NCI-H146 treated with DMSO at 0.1 percent for 48 hours (cell line): Measurements from ENCODE around the gene FBN3.
"Not testable (repeated sequence)": the region's sequence is repeated elsewhere in the genome, so short reads cannot be mapped to it uniquely, and the experiment has no call there.

Experiments used
- DNase-seq: peaks from one replicate; lab custom pipeline; 2025; ENCODE audit not compliant: unreplicated experiment; lab: John Stamatoyannopoulos, UW

Gene FBN3

DNA sequence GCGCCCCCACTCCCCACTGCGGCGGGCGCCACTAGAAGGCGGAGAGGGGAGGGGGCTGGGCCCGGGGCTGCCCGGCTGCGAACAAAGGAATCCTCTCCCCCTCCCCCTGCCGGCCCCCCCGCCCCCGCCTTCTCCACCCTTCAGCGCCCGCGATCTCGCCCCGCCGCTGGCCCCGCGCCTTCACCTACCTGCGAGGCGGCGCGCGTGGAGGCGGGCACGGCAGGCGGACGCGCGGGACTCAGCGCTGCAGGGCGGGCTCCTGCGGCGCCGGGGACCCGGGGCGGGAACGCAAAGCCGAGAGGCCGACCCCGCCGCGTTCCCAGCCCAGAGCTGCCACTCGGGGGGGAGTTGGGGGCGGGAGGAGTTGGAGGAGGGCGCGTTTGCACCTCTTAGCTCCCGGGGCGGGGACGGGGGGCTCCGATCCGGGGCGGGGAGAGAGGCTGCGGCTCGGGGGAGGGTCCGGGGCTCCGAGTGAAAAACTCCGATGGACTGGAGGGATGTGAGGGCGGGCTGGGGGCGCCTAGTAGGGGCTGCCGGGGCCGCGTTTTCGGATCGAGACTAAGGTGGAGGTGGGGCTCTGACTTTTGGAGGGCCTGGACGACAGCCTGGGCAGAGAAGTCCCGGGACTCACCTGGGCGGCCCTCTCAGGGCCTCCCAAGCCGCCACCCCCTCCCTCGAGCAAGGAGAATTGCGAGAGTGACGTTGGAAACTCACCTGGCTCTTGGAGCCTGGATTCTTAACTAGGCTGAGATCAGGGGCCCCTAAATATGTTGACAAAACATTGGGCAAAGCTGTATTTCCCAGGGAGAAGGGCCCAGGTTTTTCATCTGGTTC lies at the start of gene FBN3:
FBN3 (minus strand) TSS at position 332 of the 834 bp plus-strand sequence. CDS start 2,112 bp downstream, outside the sequence.
- DNase-seq = no peak

DNA sequence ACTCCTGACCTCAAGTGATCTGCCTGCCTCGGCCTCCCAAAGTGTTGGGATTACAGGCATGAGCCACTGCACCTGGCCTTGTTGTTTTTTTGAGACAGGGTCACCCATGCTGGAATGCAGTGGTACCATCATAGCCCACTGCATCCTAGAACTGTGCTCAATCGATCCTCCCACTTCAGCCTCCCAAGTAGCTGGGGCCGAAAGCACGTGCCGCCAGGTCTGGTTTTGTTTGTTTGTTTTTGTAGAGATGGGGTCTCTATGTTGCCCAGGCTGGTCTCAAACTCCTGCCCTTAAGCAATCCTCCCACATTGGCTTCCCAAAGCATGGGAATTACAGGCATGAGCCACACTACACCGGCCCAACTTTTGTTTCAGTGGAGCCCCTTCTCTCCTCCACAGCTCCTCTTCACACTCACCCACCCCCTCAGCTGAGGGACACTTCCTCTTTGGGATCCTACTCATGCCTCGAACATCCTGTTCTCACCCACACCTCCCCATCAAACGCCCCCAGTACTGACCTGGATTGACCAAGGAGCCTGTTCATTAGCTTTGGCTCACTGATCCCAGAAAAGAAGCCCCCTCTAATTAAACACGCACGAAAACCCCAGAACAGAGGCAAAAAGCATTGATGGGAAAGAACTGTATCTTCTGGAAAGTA lies 47.0 kb upstream of the FBN3 start:
- DNase-seq = no peak

DNA sequence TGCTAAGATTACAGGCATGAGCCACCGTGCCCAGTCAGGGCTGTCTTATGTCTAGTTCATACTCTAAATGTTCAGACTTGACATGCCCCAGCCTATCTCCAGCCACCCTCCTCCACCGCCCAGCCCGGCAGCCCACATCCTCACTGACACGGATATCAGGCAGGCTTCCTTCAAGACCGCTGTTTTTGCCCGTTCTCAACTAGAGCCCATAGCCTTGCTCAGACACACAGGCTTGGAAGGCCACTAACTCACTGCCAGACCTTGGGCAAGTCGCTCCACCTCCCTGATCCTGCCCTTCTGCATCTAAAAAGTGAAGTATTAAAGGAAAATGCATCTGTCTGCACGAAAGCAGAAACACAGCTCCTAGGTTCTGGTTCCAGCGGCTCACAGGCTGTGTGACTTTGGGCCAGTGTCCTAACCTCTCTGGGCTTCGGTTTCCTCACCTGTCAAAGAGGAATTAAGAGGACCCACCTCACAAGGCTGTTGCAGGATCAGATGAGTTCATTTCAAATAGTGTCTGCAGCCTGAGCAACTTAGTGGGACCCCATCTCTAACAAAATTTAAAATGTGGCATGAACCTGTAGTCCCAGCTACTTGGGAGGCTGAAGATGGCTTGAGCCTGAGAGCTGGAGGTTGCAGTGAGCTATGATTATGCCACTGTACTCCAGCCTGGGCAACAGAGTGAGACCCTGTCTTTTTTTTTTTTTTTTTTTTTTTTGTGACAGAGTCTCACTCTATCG lies 45.3 kb upstream of the FBN3 start:
- no peak for DNase-seq

DNA sequence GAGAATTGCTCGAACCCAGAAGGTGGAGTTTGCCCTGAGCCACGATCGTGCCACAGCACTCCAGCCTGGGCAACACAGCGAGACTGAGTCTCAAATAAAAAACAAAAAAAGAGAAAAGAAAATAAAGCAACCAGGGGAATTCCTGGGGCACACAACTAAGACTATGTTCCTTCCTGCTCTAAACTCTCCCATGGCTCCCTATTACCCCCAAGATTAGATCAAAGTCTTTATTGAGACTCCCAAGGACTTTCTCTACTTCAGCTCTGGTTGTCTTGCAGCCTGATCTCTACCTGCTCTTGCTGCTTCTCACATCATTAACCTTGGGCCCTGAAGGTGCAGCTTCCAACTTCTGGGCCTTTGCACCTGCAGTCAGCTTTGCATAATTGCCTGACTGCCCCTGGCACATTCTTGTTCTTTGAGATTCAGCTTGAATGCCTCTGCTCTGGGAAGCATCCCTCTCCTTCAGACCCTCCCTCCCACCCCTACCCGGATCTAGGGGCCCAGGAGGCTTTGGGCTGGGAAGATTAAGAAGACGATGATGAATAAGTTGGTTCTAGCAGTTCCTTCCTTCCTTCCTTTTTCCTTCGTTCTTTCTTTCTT lies 42.9 kb upstream of the FBN3 start:
- no peak for DNase-seq

DNA sequence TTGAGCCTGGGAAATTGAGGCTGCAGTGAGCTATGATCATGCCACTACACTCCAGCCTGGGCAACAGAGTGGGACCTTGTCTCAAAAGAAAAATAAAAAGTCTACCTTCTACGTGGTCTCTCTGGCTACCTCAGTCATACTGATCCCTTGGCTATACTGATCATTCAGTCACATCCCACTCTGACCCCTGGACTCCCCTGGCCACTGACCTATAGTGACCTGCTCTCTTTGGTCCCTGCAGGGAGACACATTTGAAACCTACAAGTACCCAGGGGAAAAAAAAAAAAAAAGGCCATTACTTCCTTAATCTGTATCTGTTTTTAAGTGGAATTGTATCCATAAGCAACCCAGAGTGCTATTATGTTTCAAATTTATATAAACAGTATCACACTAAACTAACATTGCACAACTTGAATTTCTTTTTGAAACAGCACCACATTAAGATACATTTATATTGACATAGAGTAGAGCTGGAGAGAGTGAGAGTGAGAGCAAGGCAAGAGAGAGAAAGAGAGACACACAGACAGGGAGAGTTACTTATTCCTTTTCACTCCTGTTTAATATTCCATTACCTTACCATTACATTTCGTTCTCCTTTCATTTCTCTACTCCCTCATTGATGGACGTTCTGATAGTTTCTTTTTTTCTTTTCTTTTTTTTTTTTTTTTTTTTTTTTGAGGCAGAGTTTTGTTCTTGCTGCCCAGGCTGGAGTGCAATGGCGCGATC lies 36.1 kb upstream of the FBN3 start:
- no peak for DNase-seq

DNA sequence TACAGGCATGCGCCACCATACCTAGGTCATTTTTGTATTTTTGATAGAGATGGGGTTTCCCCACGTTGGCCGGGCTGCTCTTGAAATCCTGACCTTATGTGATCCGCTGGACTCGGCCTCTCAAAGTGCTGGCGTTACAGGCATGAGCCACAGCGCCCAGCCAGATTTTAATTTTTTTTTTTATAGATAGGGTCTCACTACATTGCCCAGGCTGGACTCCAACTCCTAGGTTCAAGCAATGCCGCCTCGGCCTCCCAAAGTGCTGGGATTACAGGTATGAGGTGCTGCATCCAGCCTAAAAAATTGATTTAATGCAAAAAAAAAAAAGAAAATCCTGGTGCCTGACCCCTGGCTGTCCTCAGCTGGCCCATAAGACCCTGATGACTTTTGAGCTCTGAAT lies 34.9 kb upstream of the FBN3 start:
- no peak for DNase-seq

DNA sequence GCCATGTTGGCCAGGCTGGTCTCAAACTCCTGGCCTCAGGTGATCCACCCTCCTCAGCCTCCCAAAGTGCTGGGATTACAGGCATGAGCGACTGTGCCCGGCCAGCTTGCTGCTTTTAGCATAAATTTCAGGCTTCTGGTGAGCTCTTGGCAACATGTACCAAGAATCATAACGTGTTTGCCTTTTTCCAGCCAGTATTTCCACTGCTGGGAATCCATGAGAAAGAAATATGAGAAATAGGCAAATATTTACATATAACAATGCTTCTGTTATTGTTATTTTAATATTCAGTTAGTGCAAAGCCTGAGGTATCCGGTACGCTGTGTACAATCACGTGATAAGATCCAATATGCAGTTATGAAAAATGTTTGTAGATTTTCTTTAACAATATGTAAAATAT lies 30.6 kb upstream of the FBN3 start:
- DNase-seq = no peak

DNA sequence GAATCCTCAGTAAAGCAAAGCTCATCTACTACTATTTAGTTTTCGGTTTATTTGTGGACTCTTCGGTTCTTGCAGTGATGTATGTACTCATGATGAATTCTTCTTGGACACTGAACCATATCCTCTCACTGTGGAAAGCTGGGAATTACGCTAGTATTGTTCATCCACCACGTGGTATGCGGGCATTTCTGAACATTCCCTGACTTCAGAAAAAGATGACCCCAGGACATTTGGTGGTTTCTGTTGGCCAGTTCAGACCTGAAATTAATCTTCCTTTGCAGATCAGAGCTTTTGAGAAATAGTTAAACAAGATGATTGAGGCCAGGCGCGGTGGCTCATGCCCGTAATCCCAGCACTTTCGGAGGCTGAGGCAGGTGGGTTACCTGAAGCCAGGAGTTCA lies 25.3 kb upstream of the FBN3 start:
- no peak for DNase-seq

DNA sequence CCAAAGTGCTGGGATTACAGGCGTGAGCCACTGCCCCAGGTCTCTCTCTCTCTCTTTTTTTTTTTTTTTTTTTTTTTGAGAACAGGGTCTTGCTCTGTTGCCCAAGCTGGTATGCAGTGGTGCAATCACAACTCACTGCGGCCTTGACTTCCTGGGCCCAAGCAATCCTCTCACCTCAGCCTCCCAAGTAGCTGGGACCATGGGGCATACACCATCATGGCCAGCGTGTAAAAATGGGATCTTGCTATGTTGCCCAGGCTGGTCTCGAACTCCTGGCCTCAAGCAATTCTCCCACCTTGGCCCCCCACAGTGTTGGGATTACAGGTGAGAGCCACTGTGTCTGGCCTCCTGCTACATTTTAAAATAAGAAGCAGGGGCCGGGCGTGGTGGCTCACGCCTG lies 19.1 kb upstream of the FBN3 start:
- no peak for DNase-seq

DNA sequence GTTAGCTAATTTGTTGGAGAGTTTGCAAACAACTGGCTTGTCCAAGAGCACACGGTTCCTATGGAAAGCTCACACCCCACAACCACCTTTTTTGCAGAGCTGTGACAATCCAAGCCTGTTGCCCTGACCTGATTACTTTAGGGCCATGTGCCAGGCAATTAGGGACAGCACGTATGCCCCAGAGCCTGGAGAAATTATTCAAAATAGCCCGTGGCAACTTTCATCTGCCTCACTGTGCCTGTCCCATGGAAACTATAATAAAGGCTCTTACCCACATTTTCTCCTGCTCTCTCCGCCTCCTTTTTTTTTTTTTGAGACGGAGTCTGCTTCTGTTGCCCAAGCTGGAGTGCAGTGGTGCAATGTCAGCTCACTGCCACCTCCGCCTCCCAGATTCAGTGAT lies 18.6 kb upstream of the FBN3 start:
- DNase-seq = no peak

DNA sequence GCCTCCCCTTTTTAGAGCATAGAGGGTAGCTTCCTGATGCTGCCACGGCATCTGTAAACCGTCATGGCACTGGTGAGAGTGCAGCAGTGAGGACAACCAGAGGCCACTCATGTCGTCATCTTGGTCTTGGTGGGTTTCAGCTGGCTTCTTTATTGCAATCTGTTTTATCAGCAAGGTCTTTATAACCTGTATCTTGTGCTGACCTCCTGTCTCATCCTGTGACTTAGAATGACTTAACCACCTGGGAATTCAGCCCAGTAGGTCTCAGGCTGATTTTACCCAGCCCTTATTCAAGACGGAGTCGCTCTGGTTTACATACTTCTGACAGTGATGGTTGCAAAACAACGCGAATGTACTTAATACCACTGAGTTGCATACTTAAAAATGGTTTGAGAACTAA lies 14.4 kb upstream of the FBN3 start:
- DNase-seq = no peak

DNA sequence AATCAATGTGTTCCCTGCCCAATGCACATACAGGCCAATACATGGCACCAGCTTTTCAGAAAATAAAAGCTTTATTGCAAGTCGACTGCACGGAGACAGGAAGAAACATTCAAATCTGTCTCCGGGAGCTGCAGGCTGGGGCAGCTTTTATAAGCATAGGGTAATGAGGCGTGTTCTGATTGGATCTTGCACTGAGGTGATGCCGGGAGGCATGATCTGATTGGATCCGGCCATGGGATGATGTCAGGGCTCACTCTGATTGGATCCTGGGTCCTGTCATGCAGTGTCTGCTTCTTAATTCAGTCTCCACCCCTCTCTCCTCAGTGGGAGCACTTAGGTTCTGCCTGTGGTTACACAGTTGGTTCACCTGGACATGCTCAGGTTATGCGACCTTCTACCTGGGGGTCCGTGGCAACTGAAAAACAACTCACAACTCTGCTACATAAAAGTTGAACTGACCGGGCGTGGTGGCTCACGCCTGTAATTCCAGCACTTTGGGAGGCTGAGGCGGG lies 11.8 kb upstream of the FBN3 start:
- DNase-seq = peak; percentile 33

DNA sequence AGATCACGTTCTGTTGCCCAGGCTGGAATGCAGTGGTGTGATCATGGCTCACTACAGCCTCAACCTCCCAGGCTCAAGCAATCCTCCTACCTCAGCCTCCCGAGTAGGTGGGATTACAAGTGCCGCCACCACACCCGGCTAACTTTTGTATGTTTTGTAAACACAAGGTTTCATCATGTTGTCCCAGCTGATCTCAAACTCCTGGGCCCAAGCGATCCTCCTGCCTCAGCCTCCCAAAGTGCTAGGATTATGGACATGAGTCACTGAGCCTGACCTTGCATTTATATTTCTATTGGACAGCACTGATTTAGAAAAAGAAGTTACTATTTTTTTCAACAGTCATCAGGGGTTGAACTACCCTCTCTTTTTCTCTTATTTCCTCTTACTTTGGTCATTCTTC lies 9.9 kb upstream of the FBN3 start:
- DNase-seq = not testable (repeated sequence)

DNA sequence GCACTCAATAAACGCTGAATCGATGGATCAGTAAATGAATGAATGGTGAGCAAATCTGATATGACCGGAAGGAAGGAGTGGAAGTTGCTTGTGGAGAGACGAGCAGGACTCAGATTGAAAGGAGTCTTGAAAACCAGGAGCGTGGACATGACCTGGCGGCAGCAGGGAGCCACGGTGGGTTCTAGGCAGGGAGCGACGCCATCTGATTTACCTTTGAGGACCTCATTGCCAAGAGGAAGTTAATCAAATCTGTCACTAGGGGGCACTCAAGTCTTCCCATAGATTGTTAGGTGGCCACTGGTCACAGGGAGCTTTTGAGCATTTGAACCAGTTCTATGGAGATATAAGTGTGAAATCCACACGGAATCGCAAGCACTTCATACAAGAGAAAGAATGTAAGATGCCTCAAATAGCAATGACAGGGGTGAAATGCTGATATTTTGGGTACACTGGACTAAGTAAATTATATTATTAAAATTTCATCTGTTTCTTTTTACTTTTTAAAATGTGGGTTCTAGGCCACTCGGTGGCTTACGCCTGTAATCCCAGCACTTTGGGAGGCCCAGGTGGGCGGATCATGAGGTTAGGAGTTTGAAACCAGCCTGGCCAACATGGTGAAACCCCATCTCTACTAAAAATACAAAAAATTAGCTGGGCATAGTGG lies 9.2 kb upstream of the FBN3 start:
- peak; percentile 31 for DNase-seq

DNA sequence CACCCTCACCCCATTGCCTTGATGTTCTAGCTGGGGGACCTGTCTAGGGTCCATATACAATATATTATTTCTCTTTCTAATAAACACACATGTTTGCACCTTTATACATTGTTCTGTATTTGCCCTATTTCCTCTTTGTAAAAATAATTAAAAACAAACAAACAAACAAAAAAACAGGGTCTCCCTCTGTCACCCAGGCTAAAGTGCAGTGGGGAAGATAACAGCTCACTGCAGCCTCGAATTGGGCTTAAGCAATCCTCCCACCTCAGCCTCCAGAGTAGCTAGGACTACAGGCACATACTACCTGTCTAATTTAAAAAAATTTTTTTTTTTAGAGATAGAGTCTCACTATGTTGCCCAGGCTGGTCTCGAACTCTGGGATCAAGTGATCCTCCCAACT lies 5.9 kb upstream of the FBN3 start:
- no peak for DNase-seq

DNA sequence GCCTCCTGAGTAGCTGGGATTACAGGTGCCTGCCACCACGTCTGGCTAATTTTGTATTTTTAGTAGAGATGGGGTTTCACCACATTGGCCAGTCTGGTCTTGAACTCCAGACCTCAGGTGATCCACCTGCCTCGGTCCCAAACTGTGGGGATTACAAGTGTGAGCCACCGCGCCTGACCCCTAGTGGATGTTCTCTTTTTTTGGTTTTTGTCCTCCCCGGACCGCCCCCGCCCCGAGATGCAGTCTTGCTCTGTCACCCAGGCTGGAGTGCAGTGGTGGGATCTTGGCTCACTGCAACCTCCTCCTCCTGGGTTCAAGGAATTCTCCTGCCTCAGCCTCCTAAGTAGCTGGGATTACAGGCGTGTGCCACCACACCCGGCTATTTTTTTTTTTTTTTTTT lies 4.6 kb upstream of the FBN3 start:
- not testable (repeated sequence) for DNase-seq

DNA sequence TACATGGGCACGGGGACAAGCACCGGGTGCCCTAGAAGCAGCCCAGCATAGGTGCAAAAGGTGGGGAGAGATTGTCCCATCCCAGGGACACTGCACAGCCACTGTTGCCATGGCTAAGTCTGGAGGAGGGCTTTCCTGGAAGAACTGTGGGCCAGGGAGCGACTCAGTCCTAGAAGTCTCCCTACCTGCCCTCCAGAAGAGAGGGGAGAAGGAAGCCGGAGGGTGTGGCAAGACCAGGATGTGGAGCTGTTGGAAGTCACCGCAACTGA lies 2.3 kb upstream of the FBN3 start:
- DNase-seq = no peak

DNA sequence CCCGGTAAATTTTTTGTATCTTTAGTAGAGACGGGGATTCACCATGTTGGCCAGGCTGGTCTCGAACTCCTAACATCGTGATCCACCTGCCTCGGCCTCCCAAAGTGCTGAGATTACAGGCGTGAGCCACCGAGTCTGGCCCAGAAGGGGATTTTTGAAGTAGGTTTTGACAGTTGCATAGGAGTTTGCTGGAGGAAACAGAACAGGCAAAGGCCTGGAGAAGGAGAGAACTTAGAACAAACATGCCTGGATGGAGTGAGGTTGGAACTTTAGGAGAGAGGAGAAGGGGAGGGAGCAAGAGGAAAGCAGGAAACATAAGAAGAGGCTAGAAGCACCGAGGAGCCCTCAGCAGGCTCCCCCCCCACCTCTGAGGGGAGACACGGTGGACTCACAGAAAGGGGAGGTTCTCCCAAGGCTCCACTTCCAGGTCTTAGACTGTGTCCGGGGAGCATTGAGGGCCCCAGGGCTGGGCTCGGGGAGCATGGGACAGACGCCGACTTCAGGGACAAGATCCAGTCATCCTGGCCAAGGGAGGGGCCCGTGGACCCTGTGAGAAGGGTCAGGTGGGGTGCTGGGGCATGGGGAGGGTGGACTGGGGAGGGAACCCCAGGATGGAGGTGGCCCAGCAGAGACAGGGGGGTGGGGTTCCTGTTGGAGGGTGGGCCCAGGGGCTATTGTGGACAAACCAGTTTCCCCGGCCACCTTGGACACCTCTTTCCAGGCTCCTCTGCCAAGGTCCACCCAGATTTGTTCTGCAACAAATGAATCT lies 1.8 kb upstream of the FBN3 start:
- DNase-seq = no peak

DNA sequence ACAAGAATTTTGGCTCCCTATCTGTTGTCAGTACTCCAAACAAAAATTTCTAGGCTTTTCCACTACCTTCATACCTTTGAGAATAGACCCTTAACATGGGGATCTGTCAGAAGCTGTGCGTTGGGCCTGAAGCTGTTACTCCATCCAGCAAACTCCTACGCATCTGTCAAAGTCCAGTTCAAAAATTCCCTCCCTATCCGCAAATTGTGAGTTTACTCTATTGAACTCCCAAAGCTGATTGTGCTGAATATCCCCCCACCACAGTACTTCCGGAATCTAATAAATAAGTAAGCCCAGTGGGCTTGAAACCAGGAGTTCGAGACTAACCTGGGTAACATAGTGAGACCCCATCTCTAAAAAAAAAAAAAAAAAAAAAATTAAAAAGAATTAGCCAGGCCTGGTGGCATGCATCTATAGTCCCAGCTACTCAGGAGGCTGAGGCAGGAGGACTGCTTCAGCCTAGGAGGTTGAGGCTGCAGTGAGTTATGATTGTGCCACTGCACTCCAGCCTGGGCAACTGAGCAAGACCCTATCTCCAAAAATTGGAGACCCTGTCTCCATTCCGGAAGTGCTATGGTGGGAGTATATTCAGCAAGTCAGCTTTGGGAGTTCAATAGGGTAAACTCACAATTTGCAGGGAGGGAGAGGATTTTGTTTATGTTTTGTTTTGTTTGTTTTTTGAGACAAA lies 930 bp upstream of the FBN3 start:
- DNase-seq = no peak
